Activated T-cell treated with anti-CD3 and anti-CD28 coated beads for 48 hours (primary cell): Measurements from ENCODE around the gene CRYAB.
"Not testable (repeated sequence)": the region's sequence is repeated elsewhere in the genome, so short reads cannot be mapped to it uniquely, and the experiment has no call there.

Source experiments
- DNase-seq: peaks from one replicate; pipeline ENCODE4 v3.0.0-alpha.2; 2020; ENCODE audit warnings: low read depth

Gene CRYAB

DNA sequence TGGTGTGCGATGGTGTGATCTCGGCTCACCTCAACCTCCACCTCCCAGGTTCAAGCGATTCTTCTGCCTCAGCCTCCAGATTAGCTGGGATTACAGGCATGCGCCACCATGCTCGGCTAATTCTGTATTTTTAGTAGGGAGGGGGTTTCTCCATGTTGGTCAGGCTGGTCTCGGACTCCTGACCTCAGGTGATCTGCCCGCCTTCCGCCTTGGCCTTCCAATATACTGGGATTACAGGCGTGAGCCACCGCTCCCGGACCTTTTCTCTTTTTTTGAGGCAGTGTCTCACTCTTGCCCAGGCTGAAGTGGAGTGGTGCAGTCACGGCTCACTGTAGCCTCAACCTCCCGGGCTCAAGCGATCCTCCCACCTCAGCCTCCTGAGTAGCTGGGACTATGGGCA, 21.6 kb upstream of the CRYAB start:
- DNase-seq, result not testable (repeated sequence)

DNA sequence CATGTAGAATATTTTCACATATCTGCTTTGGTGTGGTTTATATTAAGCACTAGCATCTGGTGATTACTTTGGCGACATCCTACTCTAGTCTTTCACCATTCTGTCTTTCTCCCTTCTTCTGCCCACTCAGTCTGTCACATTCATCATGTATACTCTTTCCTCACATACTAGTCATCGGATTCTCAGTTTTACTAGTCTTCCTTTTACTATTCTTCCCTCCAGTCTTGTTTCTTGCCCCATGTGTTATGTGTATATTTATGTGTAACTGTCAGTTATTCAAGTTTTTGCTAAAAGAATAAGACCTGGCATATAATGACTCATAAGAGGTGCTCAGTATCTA, 21.0 kb upstream of the CRYAB start:
- no peak for DNase-seq

DNA sequence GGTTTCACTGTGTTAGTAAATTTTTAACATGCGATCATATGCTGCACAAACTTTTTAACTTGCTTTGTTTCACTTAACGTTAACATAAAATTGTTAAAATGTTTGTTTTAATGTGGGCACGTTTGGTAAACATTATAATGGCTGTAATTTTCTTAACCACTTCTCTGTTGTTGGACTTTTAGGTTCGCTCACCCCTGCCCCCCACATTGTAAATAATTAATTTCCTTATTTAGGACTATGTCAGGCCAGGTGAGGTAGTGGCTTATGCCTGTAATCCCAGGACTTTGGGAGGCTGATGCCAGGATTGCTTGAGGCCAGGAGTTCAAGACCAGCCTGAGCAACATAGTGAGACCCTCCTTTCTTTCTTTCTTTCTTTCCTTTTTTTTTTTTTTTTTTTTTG, 18.9 kb upstream of the CRYAB start:
- DNase-seq, result no peak

- peak; percentile 96 for DNase-seq
These were observed 15.2 kb upstream of the CRYAB start for GRCh38 chr11:111926505-111927391.

GRCh38 chr11:111925953-111926352, 14.4 kb upstream of the CRYAB start:
- no peak for DNase-seq

DNA sequence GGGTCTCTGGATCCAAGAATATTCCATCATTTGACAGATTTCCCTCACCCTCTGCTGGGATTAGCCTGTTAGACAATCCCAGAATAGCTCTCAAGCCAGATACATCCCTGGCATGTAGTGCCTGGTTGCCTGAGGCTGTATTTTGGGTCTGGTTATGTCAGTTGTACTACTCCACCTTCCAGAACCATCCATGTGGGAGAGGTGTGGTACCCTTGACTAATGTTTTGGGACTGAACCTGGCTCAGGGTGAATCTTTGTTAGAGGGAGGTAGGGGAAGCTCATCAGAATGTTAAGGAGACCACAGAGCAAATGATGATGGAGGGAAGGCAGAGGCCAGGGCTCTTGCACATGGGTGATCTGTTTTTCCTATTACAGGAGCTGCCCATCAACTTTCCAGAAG, 12.4 kb upstream of the CRYAB start:
- DNase-seq, result no peak

DNA sequence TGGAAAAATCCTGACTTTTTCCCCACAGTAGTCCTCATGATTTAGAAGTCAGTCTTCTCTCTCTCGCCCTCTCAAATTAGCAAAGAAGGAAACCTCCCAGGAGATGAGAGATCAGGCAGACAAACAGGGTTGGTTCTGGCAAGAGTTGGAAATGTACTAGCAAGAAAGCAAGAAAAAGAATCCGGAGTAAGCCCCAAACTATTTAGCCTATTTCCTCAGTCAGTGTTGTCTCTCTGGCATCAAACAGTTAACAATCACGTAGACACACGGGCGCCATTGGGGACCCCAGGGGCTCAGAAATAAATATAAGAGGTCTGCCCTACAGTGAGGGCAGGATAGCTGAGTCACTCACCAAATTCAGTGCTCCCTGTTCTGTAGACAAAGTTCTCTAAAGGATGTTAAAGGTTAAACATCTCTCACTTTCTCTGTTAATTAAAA, 11.8 kb upstream of the CRYAB start:
- no peak for DNase-seq

DNA sequence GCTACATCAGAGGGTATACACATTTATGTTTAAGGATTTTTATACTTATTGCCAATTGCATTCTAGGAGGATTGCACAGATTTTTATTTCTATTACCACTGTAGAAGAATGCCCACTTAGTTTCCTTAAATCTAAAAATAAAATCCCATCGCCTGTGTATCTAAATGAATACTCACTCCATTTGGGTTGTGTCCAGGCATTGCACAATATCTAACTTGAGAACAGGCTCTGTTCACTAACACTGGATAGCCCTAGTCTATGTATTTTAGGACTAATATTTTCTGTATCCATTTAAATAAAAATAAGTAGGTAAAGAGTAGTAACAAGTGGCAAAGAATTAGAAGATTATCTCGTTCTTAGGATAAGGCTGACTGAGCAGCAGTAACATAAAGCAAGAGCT, 11.2 kb upstream of the CRYAB start:
- no peak for DNase-seq

- no peak for DNase-seq
These were observed 10.1 kb upstream of the CRYAB start for GRCh38 chr11:111921541-111922230.

DNA sequence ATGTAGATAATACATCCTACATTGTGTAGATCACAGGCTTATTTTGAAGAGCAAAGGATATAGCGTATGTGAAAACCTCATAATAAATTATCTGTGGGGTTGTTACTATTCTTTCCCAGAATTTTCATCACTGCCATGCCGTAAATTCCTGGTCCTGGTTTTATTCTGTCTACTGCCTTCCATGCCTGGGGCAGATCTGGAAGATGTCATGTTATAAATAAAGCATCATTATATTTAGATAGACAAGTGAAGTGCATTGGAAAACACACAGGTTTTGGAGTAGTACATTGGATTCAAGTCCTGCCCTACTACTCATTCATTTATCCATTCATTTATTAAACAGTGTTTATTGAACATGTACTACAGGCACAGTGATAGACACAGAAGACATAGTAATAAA, 9.3 kb upstream of the CRYAB start:
- DNase-seq, result no peak

DNA sequence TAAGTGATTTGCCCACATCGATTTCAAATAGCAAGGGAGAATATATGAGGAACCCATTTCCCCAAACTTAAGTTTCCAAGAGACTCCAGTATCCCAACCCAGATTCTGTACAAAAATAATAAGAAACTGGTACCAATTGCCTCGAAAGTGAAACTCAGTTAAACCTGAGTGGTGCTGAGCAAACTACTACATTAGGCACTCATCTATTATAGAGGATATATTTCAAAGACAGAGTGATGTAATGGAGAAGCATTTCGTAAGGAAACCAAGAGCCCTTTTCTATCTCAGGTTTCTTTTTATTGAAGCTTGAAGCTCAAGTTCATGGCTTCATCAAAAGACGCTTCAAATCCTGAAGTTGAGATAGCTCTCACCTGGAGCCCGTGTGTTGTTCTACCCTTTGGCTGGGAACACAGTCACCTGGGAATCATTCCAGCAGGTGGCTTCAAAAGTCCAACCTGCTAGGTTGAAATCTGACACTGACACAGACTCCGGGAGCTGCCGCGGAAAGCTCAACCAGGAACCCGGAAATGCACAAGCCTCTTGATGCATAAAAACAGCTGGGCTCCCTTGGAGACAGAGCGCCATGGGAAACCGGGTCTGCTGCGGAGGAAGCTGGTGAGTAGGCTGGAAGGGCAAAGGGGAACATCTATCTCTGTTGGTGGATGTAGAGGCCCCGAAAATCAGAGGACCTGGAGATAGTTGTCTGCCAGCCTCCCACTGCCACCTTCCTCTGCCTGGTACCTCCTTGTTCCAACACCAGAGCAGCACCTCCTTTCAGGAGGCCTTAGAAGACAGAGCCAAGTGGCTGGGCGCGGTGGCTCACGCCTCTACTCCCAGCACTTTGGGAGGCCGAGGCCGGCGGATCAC, 7.1 kb upstream of the CRYAB start, which contains the start of gene C11orf52:
Gene C11orf52 (plus strand): TSS at position 524 of the 867 bp plus-strand sequence. CDS start 60 bp downstream, at position 584.
- no peak for DNase-seq

DNA sequence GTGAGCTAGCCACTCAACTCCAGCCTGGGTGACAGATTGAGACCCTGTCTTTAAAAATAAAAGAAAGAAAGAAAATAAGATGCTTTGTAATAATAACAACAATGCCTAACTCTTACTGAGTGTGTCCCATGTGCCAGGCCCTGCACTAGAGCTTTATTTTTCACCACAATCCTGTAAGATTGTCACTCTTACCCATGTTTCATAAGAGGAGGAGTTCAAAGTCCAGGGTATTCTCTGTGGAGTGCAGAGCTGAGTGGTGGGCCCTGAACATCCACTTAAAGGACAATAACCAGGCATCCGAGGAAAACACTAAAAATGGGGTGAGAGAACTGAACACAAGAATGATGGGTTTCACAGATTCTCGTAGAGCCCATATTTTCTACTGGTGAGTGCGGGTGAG, 6.2 kb upstream of the CRYAB start:
- DNase-seq, result no peak

GRCh38 chr11:111917312-111917711, 5.7 kb upstream of the CRYAB start:
- DNase-seq, result no peak

- no peak for DNase-seq
These were observed 5.2 kb upstream of the CRYAB start for GRCh38 chr11:111916768-111917167.

GRCh38 chr11:111913997-111914396, 2.4 kb upstream of the CRYAB start:
- DNase-seq, result no peak

GRCh38 chr11:111913031-111913861, 1.7 kb upstream of the CRYAB start:
- no peak for DNase-seq

GRCh38 chr11:111912535-111912934, 965 bp upstream of the CRYAB start, which contains the start of gene HSPB2:
HSPB2 (plus strand) TSS chr11:111912734; CDS start chr11:111912830, 96 bp downstream.
- DNase-seq, result no peak

GRCh38 chr11:111910676-111911562, 651 bp downstream of the CRYAB start:
- no peak for DNase-seq

DNA sequence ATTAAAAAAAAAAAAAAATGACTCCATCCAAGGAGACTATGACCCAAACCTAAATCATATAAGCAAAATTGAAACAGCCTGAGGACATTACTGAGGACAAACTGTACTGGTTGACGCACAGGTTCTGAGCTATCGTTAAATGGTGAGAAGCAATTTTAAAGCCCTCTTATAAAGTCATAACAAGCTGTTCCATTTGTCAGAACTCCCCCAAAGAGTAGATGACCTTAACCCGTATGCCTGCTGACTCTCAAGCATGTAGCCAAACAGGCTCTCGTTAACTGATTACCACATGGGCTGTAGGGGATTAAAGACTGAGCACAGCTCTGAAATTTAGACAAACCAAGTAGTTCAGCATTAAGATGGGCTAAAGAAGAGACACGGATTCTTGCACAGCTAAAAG, 2.2 kb downstream of the CRYAB start:
- DNase-seq, result no peak

DNA sequence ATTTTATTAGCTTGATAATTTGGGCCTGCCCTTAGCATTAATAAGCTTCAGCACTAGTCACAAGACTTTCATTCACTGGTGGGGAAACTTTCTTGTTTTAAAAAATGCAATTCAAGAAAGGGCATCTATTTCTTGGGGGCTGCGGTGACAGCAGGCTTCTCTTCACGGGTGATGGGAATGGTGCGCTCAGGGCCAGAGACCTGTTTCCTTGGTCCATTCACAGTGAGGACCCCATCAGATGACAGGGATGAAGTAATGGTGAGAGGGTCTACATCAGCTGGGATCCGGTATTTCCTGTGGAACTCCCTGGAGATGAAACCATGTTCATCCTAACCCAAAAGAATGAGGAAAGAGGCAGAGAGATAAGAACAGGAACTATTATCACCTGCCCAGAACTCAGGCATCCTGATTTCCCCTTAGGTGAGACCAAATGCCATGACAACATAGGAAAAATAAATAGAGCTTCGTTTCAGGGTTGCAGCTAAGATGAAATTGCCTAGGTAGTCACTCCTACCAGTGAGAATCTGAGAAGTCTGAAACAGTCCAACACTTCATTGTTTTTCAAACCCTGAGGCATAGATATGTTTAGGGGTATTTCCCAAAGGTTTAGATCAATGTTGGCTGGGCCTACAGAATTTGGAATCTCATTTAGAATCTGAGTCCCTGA, 2.8 kb downstream of the CRYAB start:
- no peak for DNase-seq
